GM18873 (cell line): ENCODE measurements around the gene PLA2G2E.
"Not testable (repeated sequence)": the region's sequence is repeated elsewhere in the genome, so short reads cannot be mapped to it uniquely, and the experiment has no call there.

Source experiments
- ATAC-seq: cut with Tn5 transposase; IDR thresholded peaks from one replicate; pipeline ENCODE4 v1.9.1; 2021; ENCODE audit warnings: mild to moderate bottlenecking, moderate library complexity, moderate number of reproducible peaks; ENCODE audit not compliant: unreplicated experiment, low FRiP score

Gene PLA2G2E

GRCh38 chr1:19888112-19888511 is 35.3 kb downstream of the PLA2G2E start:
- ATAC-seq = no peak

GRCh38 chr1:19885821-19886220 is 37.6 kb downstream of the PLA2G2E start:
- no peak for ATAC-seq

- no peak for ATAC-seq
These were observed 39.1 kb downstream of the PLA2G2E start for GRCh38 chr1:19884312-19884711.

DNA sequence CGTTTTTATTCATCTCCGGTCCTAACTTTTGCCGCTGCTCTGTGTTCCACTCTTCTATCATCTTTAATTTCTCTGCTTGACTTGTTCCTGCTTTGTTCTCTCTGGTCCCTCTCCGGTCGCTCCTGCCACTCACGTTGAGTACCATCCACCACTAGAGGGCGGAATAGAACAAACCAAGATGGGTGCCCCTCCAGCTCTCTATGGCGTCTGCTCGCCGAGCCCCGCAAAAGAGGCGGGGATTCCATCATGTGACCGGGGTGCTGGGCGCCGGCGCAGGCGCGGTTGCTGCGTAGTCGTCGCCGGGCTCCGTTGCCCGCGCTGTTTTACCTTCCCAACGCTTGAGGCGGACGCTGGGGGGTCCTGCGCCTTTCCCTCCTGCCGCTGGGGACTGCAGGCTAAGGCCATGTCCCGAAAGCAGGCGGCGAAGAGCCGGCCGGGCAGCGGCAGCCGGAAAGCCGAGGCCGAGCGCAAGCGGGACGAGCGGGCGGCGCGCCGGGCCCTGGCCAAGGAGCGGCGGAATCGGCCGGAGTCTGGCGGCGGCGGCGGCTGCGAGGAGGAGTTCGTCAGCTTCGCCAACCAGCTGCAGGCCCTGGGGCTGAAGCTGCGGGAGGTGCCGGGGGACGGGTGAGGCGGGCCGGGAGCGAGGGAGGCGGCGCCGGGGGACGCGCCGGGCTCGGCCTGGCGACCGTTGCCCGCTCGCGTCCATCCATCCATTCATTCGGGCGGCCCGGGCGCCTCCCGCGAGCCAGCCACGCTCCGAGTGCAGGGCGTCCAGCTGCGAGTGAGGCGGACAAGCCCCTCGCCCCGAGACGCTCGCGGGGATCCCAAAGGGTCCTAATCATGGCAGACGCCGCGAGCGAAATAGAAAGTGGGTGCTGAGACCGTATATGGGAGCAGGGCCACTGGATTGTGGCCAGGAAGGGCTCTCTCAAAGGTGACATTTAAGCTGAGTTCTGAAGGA is 41.0 kb downstream of the PLA2G2E start, which contains the start of gene OTUD3:
Gene OTUD3 (plus strand): TSS at position 285 of the 961 bp plus-strand sequence. CDS start 119 bp downstream, at position 404.
- ATAC-seq = peak; percentile 85

DNA sequence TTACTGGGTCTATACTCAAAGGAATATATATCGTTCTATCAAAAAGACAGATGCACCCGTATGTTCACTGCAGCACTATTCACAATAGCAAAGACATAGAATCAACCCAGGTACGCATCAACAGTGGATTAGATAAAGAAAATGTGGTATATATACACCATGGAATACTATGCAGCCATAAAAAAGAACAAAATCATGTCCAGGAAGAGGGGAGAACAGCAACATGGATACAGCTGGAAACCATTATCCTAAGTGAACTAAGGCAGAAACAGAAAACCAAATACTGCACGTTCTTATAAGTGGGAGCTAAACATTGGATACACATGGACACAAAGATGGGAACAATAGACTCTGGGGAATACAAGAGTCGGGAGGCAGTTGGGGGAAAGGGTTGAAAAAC is 42.6 kb downstream of the PLA2G2E start:
- ATAC-seq = not testable (repeated sequence)

- no peak for ATAC-seq
These were observed 43.8 kb downstream of the PLA2G2E start for GRCh38 chr1:19879661-19880060.

DNA sequence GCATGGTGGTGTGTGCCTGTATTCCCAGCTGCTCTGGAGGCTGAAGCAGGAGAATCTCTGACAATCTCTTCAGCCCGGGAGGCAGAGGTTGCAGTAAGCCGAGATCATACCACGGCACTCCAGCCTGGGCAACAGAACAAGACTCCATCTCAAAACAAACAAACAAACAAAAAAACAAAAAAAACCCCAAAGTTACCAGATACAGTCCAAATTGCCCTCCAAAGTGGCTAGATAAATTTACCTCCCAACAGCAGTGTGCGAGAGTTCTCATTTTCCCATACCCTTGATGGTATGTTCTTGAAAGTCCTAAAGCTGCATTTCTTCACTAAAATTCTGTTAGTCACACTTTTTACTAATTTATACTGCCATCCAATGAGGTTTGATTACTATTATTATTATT is 44.2 kb downstream of the PLA2G2E start:
- ATAC-seq = no peak

GRCh38 chr1:19878637-19878985 is 44.8 kb downstream of the PLA2G2E start:
- ATAC-seq = no peak

- ATAC-seq = no peak
These were observed 45.4 kb downstream of the PLA2G2E start for GRCh38 chr1:19877821-19878636.

DNA sequence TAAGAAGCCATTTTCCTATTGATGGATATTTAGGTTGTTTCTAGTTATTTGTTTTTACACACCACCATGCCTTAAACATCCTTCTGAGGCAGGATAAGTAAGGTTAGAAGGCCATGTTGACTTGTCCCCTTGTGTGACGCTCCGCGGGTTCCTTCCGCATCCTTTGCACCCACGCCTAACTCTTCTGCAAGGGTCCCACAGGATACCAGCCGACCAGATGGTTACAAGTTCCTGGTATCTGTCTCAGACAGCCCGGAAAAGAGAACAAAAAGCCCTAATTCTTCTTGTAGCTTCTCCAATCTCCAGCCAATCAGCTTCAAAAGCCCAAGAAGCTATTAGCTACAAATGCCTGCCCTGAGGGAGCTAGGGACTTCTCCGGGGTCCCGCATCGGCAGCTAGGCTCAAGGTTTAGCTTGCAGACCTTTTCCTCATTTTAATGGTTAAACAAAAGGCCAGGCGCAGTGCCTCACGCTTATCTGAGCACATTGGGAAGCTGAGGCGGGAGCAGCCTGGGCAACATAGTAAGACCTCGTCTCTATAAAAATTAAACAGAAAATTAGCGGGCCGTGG is 46.2 kb downstream of the PLA2G2E start:
- no peak for ATAC-seq

DNA sequence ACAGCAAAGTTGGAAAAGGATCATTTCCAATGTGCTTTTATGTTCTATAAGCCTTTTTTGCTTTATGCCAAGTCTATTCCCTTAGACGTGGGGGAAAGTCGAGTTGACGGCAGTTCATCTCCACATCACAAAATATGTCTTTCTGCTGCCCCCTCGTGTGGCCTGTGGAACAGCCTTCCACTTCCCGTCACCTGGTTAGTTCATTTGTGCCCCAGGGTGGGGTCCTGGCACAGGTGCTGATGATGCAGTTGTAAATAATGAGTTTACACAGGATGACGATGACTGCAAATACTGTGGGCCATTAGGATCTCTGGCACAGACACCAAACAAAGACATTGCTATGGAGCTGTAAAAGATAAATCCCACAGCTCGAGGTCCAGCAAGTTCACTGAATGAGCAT is 51.2 kb downstream of the PLA2G2E start:
- no peak for ATAC-seq
